ENCODE results near the gene C17orf100. TPM values are rescaled to one million over a fixed set of nuclear protein-coding genes. Genes with fewer than 3 reads are reported as not detected.

C17orf100 gene
- total RNA-seq, 2 experiments from 2014 or later = 0.69 to 0.70 TPM

- Mint-ChIP-seq H3K9me3 (no peaks in the 10 kb centered on the region), H3K27me3 (no peaks in the 10 kb centered on the region), H3K27ac (no peak overlapping the region), H3K4me3 (no peak overlapping the region), H3K36me3 (ENCODE audit: low read depth) (peaks cover 45% of the 10 kb centered on the region), H3K4me1 (ENCODE audit: low read depth) (peaks cover 47% of the 10 kb centered on the region)
- intact Hi-C loops (cut with DNase I, micrococcal nuclease) = no loop called here
- H3K4me1 ChIP-seq (ENCODE audit: insufficient read depth, low read length) = peaks cover 35% of the 10 kb centered on the region
- H3K36me3 ChIP-seq (ENCODE audit: insufficient read depth, low read length) = peaks cover 22% of the 10 kb centered on the region
- no peaks in the 10 kb centered on the region for H3K9me3 ChIP-seq (ENCODE audit: control insufficient read depth in 1 of 2, insufficient read depth in 1 of 2, low read length in 2 of 2)
- CTCF ChIA-PET = no interaction called here
- H3K4me3 ChIP-seq (ENCODE audit: low read length) = no peak overlapping the region
- no peak for ATAC-seq (ENCODE audit: poor library complexity)
- DNase-seq = no peak
- TF ChIP-seq CTCF (IDR thresholded peaks at IDR 0.05) = no peak
- no peaks in the 10 kb centered on the region for H3K27me3 ChIP-seq (ENCODE audit: control insufficient read depth in 1 of 2, insufficient read depth in 2 of 2, low read length in 2 of 2)
- POLR2A ChIA-PET = no interaction called here
- H3K27ac ChIP-seq (ENCODE audit: low read depth in 1 of 2, low read length in 2 of 2) = no peak overlapping the region
Observed at GRCh38 chr17:6637458-6637840, 14.1 kb upstream of the C17orf100 start.

DNA sequence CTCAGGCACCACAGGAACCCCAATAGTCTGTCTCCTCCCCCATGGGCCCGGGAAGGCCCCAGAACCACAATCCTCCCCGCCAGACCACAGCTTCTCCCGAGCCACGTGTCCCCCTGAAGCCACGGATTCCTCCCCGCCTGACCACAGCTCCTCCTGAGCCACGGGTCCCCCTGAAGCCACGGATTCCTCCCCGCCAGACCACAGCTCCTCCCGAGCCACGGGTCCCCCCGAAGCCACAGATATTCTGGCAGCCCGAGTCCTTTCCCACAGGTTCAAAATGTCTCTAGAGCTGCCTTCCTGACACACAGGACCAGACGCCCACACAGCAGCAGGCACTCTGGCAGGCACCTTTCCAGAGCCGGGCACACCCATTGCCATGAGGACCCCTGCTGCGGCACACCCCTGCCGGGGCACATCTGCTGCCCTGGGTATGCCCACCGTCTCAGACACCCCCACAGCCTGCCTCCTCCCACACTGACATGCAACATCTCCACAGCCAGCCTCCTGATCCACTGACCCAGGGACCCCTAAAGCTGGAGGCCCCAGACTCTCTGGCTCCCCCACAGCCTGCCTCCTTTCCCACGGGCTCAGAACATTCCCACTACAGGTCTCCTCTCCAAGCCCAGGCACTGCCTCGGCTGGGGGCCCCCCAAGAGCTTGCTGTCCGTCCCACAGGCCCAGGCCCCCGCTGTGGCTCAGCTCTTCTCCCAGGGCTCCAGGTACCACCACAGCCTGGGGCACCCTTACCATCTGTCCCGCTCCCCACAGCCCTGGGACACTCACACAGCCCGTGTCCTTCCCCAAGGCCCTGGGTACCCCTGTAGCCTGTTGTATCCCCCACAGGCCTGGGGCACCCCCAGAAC, 13.3 kb upstream of the C17orf100 start:
- no peaks in the 10 kb centered on the region for H3K27me3 Mint-ChIP-seq
- Histone ChIP-seq H3K27ac (ENCODE audit: low read depth in 1 of 2, low read length in 2 of 2) (no peak overlapping the region), H3K9me3 (ENCODE audit: control insufficient read depth in 1 of 2, insufficient read depth in 1 of 2, low read length in 2 of 2) (no peaks in the 10 kb centered on the region), H3K36me3 (ENCODE audit: insufficient read depth, low read length) (peaks cover 20% of the 10 kb centered on the region), H3K4me1 (ENCODE audit: insufficient read depth, low read length) (peaks cover 35% of the 10 kb centered on the region), H3K27me3 (ENCODE audit: control insufficient read depth in 1 of 2, insufficient read depth in 2 of 2, low read length in 2 of 2) (no peaks in the 10 kb centered on the region), H3K4me3 (ENCODE audit: low read length) (no peak overlapping the region)
- TF ChIP-seq CTCF (IDR thresholded peaks at IDR 0.05) = no peak
- peak overlapping the region; percentile 99 for H3K4me3 Mint-ChIP-seq
- intact Hi-C loops (cut with DNase I, micrococcal nuclease) = no loop called here
- peak in 1 of 14 experiments; percentile 29 for DNase-seq
- ChIA-PET POLR2A (interaction anchor here (0.6 kb wide), 1 partner anchor 23 kb away, joined by 4 read pairs; no protein-coding TSS in a partner anchor), CTCF (no interaction called here)
- H3K4me1 Mint-ChIP-seq (ENCODE audit: low read depth) = peaks cover 55% of the 10 kb centered on the region
- H3K27ac Mint-ChIP-seq = peak overlapping the region; percentile 95
- ATAC-seq (ENCODE audit: poor library complexity) = no peak
- H3K9me3 Mint-ChIP-seq = no peaks in the 10 kb centered on the region
- H3K36me3 Mint-ChIP-seq (ENCODE audit: low read depth) = peaks cover 45% of the 10 kb centered on the region

DNA sequence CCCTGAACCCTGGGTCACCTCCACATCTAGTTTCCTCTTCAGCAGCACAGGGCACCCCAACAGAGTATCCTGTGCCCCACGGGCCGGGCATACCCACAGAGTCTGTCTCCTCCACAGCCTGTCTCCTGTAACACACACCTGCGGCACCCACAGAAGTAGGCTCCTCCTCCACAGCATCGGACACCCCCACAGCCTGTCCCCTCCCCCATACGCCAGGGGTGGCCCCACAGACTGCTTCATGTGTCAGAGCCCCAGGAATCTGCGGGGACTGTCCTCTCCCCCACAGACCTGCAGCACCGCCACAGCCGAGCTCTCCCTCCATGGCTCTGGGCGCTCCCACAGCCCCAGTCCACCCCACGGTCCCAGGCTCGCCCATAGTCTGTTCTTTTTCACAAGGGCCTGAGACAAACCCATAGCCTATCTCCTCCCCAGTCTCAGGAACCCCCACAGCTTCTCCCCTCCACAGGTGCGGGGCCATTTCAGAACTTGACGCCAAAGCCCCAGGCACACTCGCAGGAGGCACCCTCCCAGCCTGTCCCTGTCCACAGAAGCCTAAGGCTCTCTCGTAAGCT, 12.5 kb upstream of the C17orf100 start:
- CTCF ChIA-PET = interaction anchor here (1.0 kb wide), 1 partner anchor 10 kb away, joined by 3 read pairs; no protein-coding TSS in a partner anchor
- peaks cover 21% of the 10 kb centered on the region for H3K36me3 ChIP-seq (ENCODE audit: insufficient read depth, low read length)
- no peaks in the 10 kb centered on the region for H3K27me3 Mint-ChIP-seq
- no peak overlapping the region for H3K27ac ChIP-seq (ENCODE audit: low read depth in 1 of 2, low read length in 2 of 2)
- peak overlapping the region; percentile 98 for H3K4me3 ChIP-seq (ENCODE audit: low read length)
- ATAC-seq (ENCODE audit: poor library complexity) = no peak
- H3K4me1 Mint-ChIP-seq (ENCODE audit: low read depth) = peaks cover 63% of the 10 kb centered on the region
- intact Hi-C loops (cut with DNase I, micrococcal nuclease) = no loop called here
- no peaks in the 10 kb centered on the region for H3K9me3 ChIP-seq (ENCODE audit: control insufficient read depth in 1 of 2, insufficient read depth in 1 of 2, low read length in 2 of 2)
- peaks cover 38% of the 10 kb centered on the region for H3K4me1 ChIP-seq (ENCODE audit: insufficient read depth, low read length)
- DNase-seq = peak in 1 of 14 experiments; percentile 50
- H3K36me3 Mint-ChIP-seq (ENCODE audit: low read depth) = peaks cover 47% of the 10 kb centered on the region
- no peaks in the 10 kb centered on the region for H3K27me3 ChIP-seq (ENCODE audit: control insufficient read depth in 1 of 2, insufficient read depth in 2 of 2, low read length in 2 of 2)
- H3K27ac Mint-ChIP-seq = peak overlapping the region; percentile 95
- POLR2A ChIA-PET = interaction anchor here (0.6 to 3.8 kb wide), 4 partner anchors 12 to 41 kb away, joined by 3 to 30 read pairs (median 8); partner anchors contain the start of genes C17orf100 and MED31
- TF ChIP-seq CTCF (IDR thresholded peaks at IDR 0.05) = no peak
- H3K4me3 Mint-ChIP-seq = peak overlapping the region; percentile 99
- no peaks in the 10 kb centered on the region for H3K9me3 Mint-ChIP-seq
